Ovary (tissue), 3 donors: ENCODE measurements around the gene NBEA.

Source experiments
- EP300 ChIP-seq: sonication (generic); formaldehyde crosslinking; IDR thresholded peaks from one replicate; pipeline ENCODE4 v1.6.1; 2017; ENCODE audit warnings: antibody characterized with exemption
- POLR2A ChIP-seq: fragments of 450-650 bp; IDR thresholded peaks from one replicate; pipeline ENCODE4 v1.6.1; 2017; ENCODE audit warnings: antibody characterized with exemption, mild to moderate bottlenecking, moderate library complexity
- TF ChIP-seq, protein P1 (sequence below), 3 donors: fragments of 450-650 bp in 2 of 3; fragments of 200-600 bp in 1 of 3; IDR thresholded peaks; one replicate each; pipeline versions ENCODE4 v1.5.1 to v1.8.0; 2016 to 2022; ENCODE audit warnings: antibody characterized with exemption in 3 of 3, mild to moderate bottlenecking in 1 of 3
- donor health status: DM: no; HTN: no; CAD: no.

DNA sequence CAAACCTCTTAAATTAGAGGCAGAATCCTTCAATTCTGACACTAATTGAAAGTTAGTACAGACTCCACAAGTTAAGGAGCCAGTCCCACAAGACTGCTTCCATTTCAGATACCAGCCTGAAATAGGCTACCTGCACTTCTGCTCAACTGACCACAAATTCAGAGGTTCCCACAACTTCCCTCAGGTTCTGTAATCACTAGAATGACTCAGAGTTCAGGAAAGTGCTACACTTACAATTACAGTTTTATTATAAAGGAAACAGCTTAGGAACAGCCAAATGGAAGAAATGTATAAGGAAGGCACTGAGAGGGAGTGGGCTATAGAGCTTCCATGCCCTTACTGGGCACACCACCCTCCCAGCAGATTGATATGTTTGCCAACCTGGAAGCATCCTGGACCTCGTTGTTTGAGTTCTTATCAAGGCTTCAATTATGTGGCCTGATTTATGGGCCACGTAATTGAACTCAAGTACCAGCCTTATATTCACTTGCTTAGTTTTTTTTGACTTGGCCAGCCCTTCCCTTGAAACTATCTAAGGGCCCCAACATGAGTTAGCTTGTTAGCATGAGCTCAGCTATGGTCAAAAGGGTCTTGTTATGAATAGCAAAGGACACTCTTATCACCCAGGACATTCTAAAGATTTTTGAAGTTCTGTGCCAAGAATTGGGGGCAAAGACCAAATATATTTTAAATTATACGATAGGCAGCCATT is 25.9 kb downstream of the NBEA start:
- TF ChIP-seq, protein P1, sequence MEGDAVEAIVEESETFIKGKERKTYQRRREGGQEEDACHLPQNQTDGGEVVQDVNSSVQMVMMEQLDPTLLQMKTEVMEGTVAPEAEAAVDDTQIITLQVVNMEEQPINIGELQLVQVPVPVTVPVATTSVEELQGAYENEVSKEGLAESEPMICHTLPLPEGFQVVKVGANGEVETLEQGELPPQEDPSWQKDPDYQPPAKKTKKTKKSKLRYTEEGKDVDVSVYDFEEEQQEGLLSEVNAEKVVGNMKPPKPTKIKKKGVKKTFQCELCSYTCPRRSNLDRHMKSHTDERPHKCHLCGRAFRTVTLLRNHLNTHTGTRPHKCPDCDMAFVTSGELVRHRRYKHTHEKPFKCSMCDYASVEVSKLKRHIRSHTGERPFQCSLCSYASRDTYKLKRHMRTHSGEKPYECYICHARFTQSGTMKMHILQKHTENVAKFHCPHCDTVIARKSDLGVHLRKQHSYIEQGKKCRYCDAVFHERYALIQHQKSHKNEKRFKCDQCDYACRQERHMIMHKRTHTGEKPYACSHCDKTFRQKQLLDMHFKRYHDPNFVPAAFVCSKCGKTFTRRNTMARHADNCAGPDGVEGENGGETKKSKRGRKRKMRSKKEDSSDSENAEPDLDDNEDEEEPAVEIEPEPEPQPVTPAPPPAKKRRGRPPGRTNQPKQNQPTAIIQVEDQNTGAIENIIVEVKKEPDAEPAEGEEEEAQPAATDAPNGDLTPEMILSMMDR (IDR thresholded peaks at IDR 0.05), result no peak
- TF ChIP-seq POLR2A (no peak), EP300 (no peak)
